ENCODE data around the gene CMTM5.

Gene CMTM5

GRCh38 chr14:23355871-23356435, 20.9 kb upstream of the CMTM5 start:
- no peak overlapping the region for H3K4me3 ChIP-seq (ENCODE audit: low read length)
- no peak for DNase-seq (ENCODE audit: low read depth, low spot score)

GRCh38 chr14:23356662-23357061, 20.2 kb upstream of the CMTM5 start:
- no peak for DNase-seq (ENCODE audit: low read depth, low spot score)
- no peak overlapping the region for H3K4me3 ChIP-seq (ENCODE audit: low read length)

GRCh38 chr14:23357261-23357660, 19.6 kb upstream of the CMTM5 start:
- H3K4me3 ChIP-seq (ENCODE audit: low read length): no peak overlapping the region
- DNase-seq (ENCODE audit: low read depth, low spot score): no peak

GRCh38 chr14:23358042-23358441, 18.8 kb upstream of the CMTM5 start:
- no peak overlapping the region for H3K4me3 ChIP-seq (ENCODE audit: low read length)
- no peak for DNase-seq (ENCODE audit: low read depth, low spot score)

GRCh38 chr14:23358553-23359166, 18.2 kb upstream of the CMTM5 start:
- DNase-seq (ENCODE audit: low read depth, low spot score): no peak

GRCh38 chr14:23359167-23359626, 17.6 kb upstream of the CMTM5 start:
- H3K4me3 ChIP-seq (ENCODE audit: low read length): no peak overlapping the region
- no peak for DNase-seq (ENCODE audit: low read depth, low spot score)

More at GRCh38 chr14:23358553-23359166, 18.2 kb upstream of the CMTM5 start:
- no peak overlapping the region for H3K4me3 ChIP-seq (ENCODE audit: low read length)

GRCh38 chr14:23359722-23360447, 17.0 kb upstream of the CMTM5 start:
- no peak overlapping the region for H3K4me3 ChIP-seq (ENCODE audit: low read length)
- DNase-seq (ENCODE audit: low read depth, low spot score): no peak

- no peak for DNase-seq (ENCODE audit: low read depth, low spot score)
- H3K4me3 ChIP-seq (ENCODE audit: low read length): no peak overlapping the region
These were observed 16.4 kb upstream of the CMTM5 start for GRCh38 chr14:23360496-23360895.

GRCh38 chr14:23361320-23361719, 15.5 kb upstream of the CMTM5 start:
- no peak overlapping the region for H3K4me3 ChIP-seq (ENCODE audit: low read length)
- no peak for DNase-seq (ENCODE audit: low read depth, low spot score)

- no peak overlapping the region for H3K4me3 ChIP-seq (ENCODE audit: low read length)
- DNase-seq (ENCODE audit: low read depth, low spot score): no peak
These were observed 15.1 kb upstream of the CMTM5 start for GRCh38 chr14:23361763-23362162.

- DNase-seq (ENCODE audit: low read depth, low spot score): no peak
- no peak overlapping the region for H3K4me3 ChIP-seq (ENCODE audit: low read length)
These were observed 14.6 kb upstream of the CMTM5 start for GRCh38 chr14:23362200-23362599.

- H3K4me3 ChIP-seq (ENCODE audit: low read length): no peak overlapping the region
- no peak for DNase-seq (ENCODE audit: low read depth, low spot score)
These were observed 12.4 kb upstream of the CMTM5 start for GRCh38 chr14:23364164-23365035.

- H3K4me3 ChIP-seq (ENCODE audit: low read length): no peak within 1 kb of the TSS
- DNase-seq (ENCODE audit: low read depth, low spot score): no peak
These were observed 11.7 kb upstream of the CMTM5 start, which contains the start of gene EFS for GRCh38 chr14:23365036-23365731. Gene EFS, minus strand, starts transcription at chr14:23365172. Its CDS starts 147 bp downstream, at chr14:23365025.

- DNase-seq (ENCODE audit: low read depth, low spot score): no peak
- H3K4me3 ChIP-seq (ENCODE audit: low read length): no peak overlapping the region
These were observed 11.0 kb upstream of the CMTM5 start for GRCh38 chr14:23365732-23366425.

- no peak overlapping the region for H3K4me3 ChIP-seq (ENCODE audit: low read length)
- DNase-seq (ENCODE audit: low read depth, low spot score): no peak
These were observed 10.4 kb upstream of the CMTM5 start for GRCh38 chr14:23366426-23366921.

GRCh38 chr14:23370221-23370620, 6.6 kb upstream of the CMTM5 start:
- H3K4me3 ChIP-seq (ENCODE audit: low read length): no peak overlapping the region
- no peak for DNase-seq (ENCODE audit: low read depth, low spot score)

- no peak for DNase-seq (ENCODE audit: low read depth, low spot score)
These were observed 5.0 kb upstream of the CMTM5 start for GRCh38 chr14:23371865-23372264.

GRCh38 chr14:23372509-23372908, 4.3 kb upstream of the CMTM5 start, which contains the start of gene IL25:
Gene IL25, plus strand, starts transcription at chr14:23372809.
- H3K4me3 ChIP-seq (ENCODE audit: low read length): no peak within 1 kb of the TSS
- no peak for DNase-seq (ENCODE audit: low read depth, low spot score)

More at GRCh38 chr14:23371865-23372264, 5.0 kb upstream of the CMTM5 start:
- H3K4me3 ChIP-seq (ENCODE audit: low read length): no peak overlapping the region

Measured in Jurkat, Clone E6-1 (cell line).